AG09309 (cell line): ENCODE data around the gene DHX38.

Experiments used
- DNase-seq: peaks from one replicate; pipeline ENCODE4 v3.0.0-alpha.2; 2010; ENCODE audit warnings: low read depth
- H3K4me3 ChIP-seq: 2 replicates; pipeline ENCODE4 v1.5.1; 2011; ENCODE audit warnings: mild to moderate bottlenecking, low read depth, low read length, moderate library complexity; ENCODE audit not compliant: control insufficient read depth
- CTCF ChIP-seq: IDR thresholded peaks from 2 replicates; pipeline ENCODE4 v1.5.1; 2011; ENCODE audit warnings: mild to moderate bottlenecking, low read depth, low read length, inconsistent platforms; ENCODE audit not compliant: insufficient read depth, control insufficient read depth; ENCODE audit errors: missing control alignments

The DHX38 gene

GRCh38 chr16:72162105-72162692, 68.6 kb downstream of the DHX38 start:
- no peak overlapping the region for H3K4me3 ChIP-seq
- TF ChIP-seq CTCF, result no peak
- no peak for DNase-seq
